ENCODE measurements around the gene SOX13. TPM values are rescaled to one million over a fixed set of nuclear protein-coding genes. Genes with fewer than 3 reads are reported as not detected.

Gene SOX13
- total RNA-seq, 1 experiment from 2014 or later = 35.6 TPM

- POLR2A ChIA-PET = interaction anchor here (0.6 to 1.3 kb wide), 2 partner anchors 280 to 421 kb away, joined by 3 to 4 read pairs; no protein-coding TSS in a partner anchor
- TF ChIP-seq SIN3A (IDR thresholded peaks at IDR 0.05; ENCODE audit: low read depth) (no peak), POLR2AphosphoS5 (IDR thresholded peaks at IDR 0.05; ENCODE audit: low read depth, low read length) (no peak), EZH2phosphoT487 (IDR thresholded peaks at IDR 0.05; ENCODE audit: borderline replicate concordance) (no peak)
- CTCF ChIA-PET = interaction anchor here (0.9 to 4.3 kb wide), 5 partner anchors 12 to 248 kb away, joined by 3 to 18 read pairs (median 6); no protein-coding TSS in a partner anchor
These were observed 78.0 kb downstream of the SOX13 start for GRCh38 chr1:204150702-204151551.

GRCh38 chr1:204151552-204152309, 78.8 kb downstream of the SOX13 start, which contains the start of gene ETNK2:
ETNK2 (minus strand) TSS chr1:204152044; CDS start chr1:204151852, 192 bp downstream.
- peak within 1 kb of the TSS; percentile 97 for H3K4me2 ChIP-seq (ENCODE audit: low read length)
- peak within 1 kb of the TSS; percentile 72 for H3K9ac ChIP-seq (ENCODE audit: low read length)
- ChIA-PET RAD21 (ENCODE audit: low non-redundant PET in 1 of 2, low total read pairs in 2 of 2, uncharacterized antibody in 2 of 2, unreplicated experiment in 2 of 2) (no interaction called here), CTCF (interaction anchor here (0.8 to 4.3 kb wide), 6 partner anchors 11 to 247 kb away, joined by 3 to 18 read pairs (median 5); no protein-coding TSS in a partner anchor), POLR2A (no interaction called here)
- no peaks in the 10 kb centered on the region for H3K9me2 ChIP-seq (ENCODE audit: insufficient read depth)
- BruUV-seq (replicated peaks) = no TSS peak
- H3K79me2 ChIP-seq (ENCODE audit: insufficient read depth, low read length) = no peaks in the 10 kb centered on the region
- no peak for TF ChIP-seq POLR2A (IDR thresholded peaks at IDR 0.05; ENCODE audit: borderline replicate concordance, extremely low read depth, insufficient read depth, insufficient read length)
- TF ChIP-seq POLR2AphosphoS5 (IDR thresholded peaks at IDR 0.05; ENCODE audit: low read depth, low read length) = peak; percentile 71
- TF ChIP-seq ZFX (IDR thresholded peaks at IDR 0.05) = 0 out of 2 replicates have a peak, but pooled peaks have one; percentile 28
- H2AFZ ChIP-seq (ENCODE audit: low read depth, low read length, poor library complexity, severe bottlenecking) = peak within 1 kb of the TSS; percentile 45
- H3K9me3 ChIP-seq (ENCODE audit: control insufficient read depth in 1 of 2, insufficient read depth in 1 of 2, low read depth in 1 of 2, low read length in 2 of 2) = no peaks in the 10 kb centered on the region
- no peaks in the 10 kb centered on the region for H3K36me3 ChIP-seq (ENCODE audit: control insufficient read depth in 1 of 2, insufficient read depth in 2 of 2, low read length in 2 of 2)
- H4K20me1 ChIP-seq (ENCODE audit: insufficient read depth) = no peaks in the 10 kb centered on the region
- no peaks in the 10 kb centered on the region for H3K27me3 ChIP-seq (ENCODE audit: insufficient read depth, low read length)
- H3K4me1 ChIP-seq (ENCODE audit: control insufficient read depth in 1 of 2, insufficient read depth in 2 of 2, low read length in 2 of 2) = peaks cover 8 to 27% of the 10 kb centered on the region in 2 experiments
- ATAC-seq = peak; percentile 85
- DNase-seq (ENCODE audit: low read depth, low spot score) = no peak
- peak within 1 kb of the TSS; percentile 51 to 71 for H3K4me3 ChIP-seq (replicated peaks in 1 of 2; ENCODE audit: low read depth in 1 of 2, low read length in 2 of 2)
- intact Hi-C loops (cut with micrococcal nuclease) = no loop called here
- H3K27ac ChIP-seq (ENCODE audit: low read depth, low read length) = peak within 1 kb of the TSS; percentile 57; the same call in 1 of the 2 replicates

More at GRCh38 chr1:204150702-204151551, 78.0 kb downstream of the SOX13 start:
- Histone ChIP-seq H3K9ac (ENCODE audit: low read length) (peak overlapping the region; percentile 72), H4K20me1 (ENCODE audit: insufficient read depth) (no peaks in the 10 kb centered on the region), H3K27ac (ENCODE audit: low read depth, low read length) (peak overlapping the region; percentile 37; the same call in 1 of the 2 replicates), H3K4me1 (ENCODE audit: control insufficient read depth in 1 of 2, insufficient read depth in 2 of 2, low read length in 2 of 2) (peaks cover 8 to 27% of the 10 kb centered on the region in 2 experiments), H3K9me2 (ENCODE audit: insufficient read depth) (no peaks in the 10 kb centered on the region), H3K9me3 (ENCODE audit: control insufficient read depth in 1 of 2, insufficient read depth in 1 of 2, low read depth in 1 of 2, low read length in 2 of 2) (no peaks in the 10 kb centered on the region), H3K4me3 (replicated peaks in 1 of 2; ENCODE audit: low read depth in 1 of 2, low read length in 2 of 2) (peak overlapping the region; percentile 51 to 71), H3K79me2 (ENCODE audit: insufficient read depth, low read length) (no peaks in the 10 kb centered on the region), H3K36me3 (ENCODE audit: control insufficient read depth in 1 of 2, insufficient read depth in 2 of 2, low read length in 2 of 2) (no peaks in the 10 kb centered on the region), H3K27me3 (ENCODE audit: insufficient read depth, low read length) (no peaks in the 10 kb centered on the region), H3K4me2 (ENCODE audit: low read length) (peak overlapping the region; percentile 97), H2AFZ (ENCODE audit: low read depth, low read length, poor library complexity, severe bottlenecking) (no peak overlapping the region)
- intact Hi-C loops (cut with micrococcal nuclease) = no loop called here
- ATAC-seq (peak; percentile 20), DNase-seq (ENCODE audit: low read depth, low spot score) (no peak)
- BruUV-seq (replicated peaks) = no TSS peak
- RAD21 ChIA-PET (ENCODE audit: low non-redundant PET in 1 of 2, low total read pairs in 2 of 2, uncharacterized antibody in 2 of 2, unreplicated experiment in 2 of 2) = no interaction called here
